OCI-LY1 (cell line): ENCODE data around the gene SLC25A51.

Experiments used
- H2AFZ ChIP-seq: fragments of 200-600 bp; sonication (generic), shearing (Covaris generic); 2 replicates; pipeline ENCODE4 v1.6.0; 2014; ENCODE audit warnings: antibody characterized with exemption, mild to moderate bottlenecking, low read length
- H3F3A ChIP-seq: fragments of 200-600 bp; sonication (generic), shearing (Covaris generic); 2 replicates; pipeline ENCODE4 v1.6.0; 2014; ENCODE audit warnings: mild to moderate bottlenecking, antibody characterized with exemption, low read length, moderate library complexity; ENCODE audit not compliant: insufficient read depth
- H3K27ac ChIP-seq: fragments of 200-600 bp; sonication (generic); 2 replicates; pipeline ENCODE4 v1.5.1; 2014; ENCODE audit warnings: low read length, mixed run types, mild to moderate bottlenecking, low read depth; ENCODE audit not compliant: poor library complexity, severe bottlenecking
- H3K27me3 ChIP-seq: fragments of 200-600 bp; sonication (generic); 2 replicates; pipeline ENCODE4 v1.6.0; 2014; ENCODE audit warnings: antibody characterized with exemption, mild to moderate bottlenecking, low read length, moderate library complexity; ENCODE audit not compliant: insufficient read depth
- H3K36me3 ChIP-seq: fragments of 200-600 bp; sonication (generic); 2 replicates; pipeline ENCODE4 v1.6.1; 2014; ENCODE audit warnings: mild to moderate bottlenecking, antibody characterized with exemption, low read length, moderate library complexity, mixed read lengths; ENCODE audit not compliant: insufficient read depth
- H3K4me1 ChIP-seq: fragments of 200-600 bp; sonication (generic); 2 replicates; pipeline ENCODE4 v1.5.1; 2014; ENCODE audit warnings: mild to moderate bottlenecking, low read length, moderate library complexity; ENCODE audit not compliant: insufficient read depth, severe bottlenecking
- H3K4me2 ChIP-seq: fragments of 200-600 bp; sonication (generic), shearing (Covaris generic); 2 replicates; pipeline ENCODE4 v1.6.1; 2014; ENCODE audit warnings: low read length
- H3K4me3 ChIP-seq: fragments of 200-600 bp; sonication (generic); 2 replicates; pipeline ENCODE4 v1.5.1; 2014; ENCODE audit warnings: low read length, low read depth, mild to moderate bottlenecking, mixed read lengths; ENCODE audit not compliant: poor library complexity, severe bottlenecking
- H3K79me2 ChIP-seq: fragments of 200-600 bp; shearing (Covaris generic); 2 replicates; pipeline ENCODE4 v1.6.1; 2016; ENCODE audit warnings: mixed run types, low read length, mixed read lengths; ENCODE audit not compliant: insufficient read depth
- H3K9ac ChIP-seq: fragments of 200-600 bp; sonication (generic), shearing (Covaris generic); 2 replicates; pipeline ENCODE4 v1.6.1; 2014; ENCODE audit warnings: mild to moderate bottlenecking, low read length, mixed read lengths
- H3K9me2 ChIP-seq: fragments of 200-600 bp; sonication (generic), shearing (Covaris generic); 2 replicates; pipeline ENCODE4 v1.6.1; 2014; ENCODE audit warnings: low read depth, mild to moderate bottlenecking, low read length, mixed read lengths
- H3K9me3 ChIP-seq: fragments of 200-600 bp; shearing (Covaris generic); 2 replicates; pipeline ENCODE4 v1.6.1; 2014; ENCODE audit warnings: low read length, mixed read lengths
- H4K20me1 ChIP-seq: fragments of 200-600 bp; sonication (generic), shearing (Covaris generic); 2 replicates; pipeline ENCODE4 v1.6.0; 2016; ENCODE audit warnings: mild to moderate bottlenecking, low read length; ENCODE audit not compliant: insufficient read depth
- CTCF ChIP-seq: fragments of 200-600 bp; sonication (generic), shearing (Covaris generic); IDR thresholded peaks from 2 replicates; pipeline ENCODE4 v1.5.1; 2017; ENCODE audit warnings: mild to moderate bottlenecking, antibody characterized with exemption, low read length, moderate library complexity, mixed read lengths
- EZH2 ChIP-seq: fragments of 200-600 bp; sonication (generic), shearing (Covaris generic); IDR thresholded peaks from 2 replicates; pipeline ENCODE4 v1.8.0; 2017; ENCODE audit warnings: borderline replicate concordance, mixed run types, mild to moderate bottlenecking, antibody characterized with exemption, low read length, moderate library complexity, mixed read lengths

The SLC25A51 gene

GRCh38 chr9:37926737-37927118 is 22.8 kb upstream of the SLC25A51 start:
- H3K27ac ChIP-seq = no peak overlapping the region
- H3K4me3 ChIP-seq = no peak overlapping the region
- H3K4me1 ChIP-seq = no peaks in the 10 kb centered on the region
- no peak overlapping the region for H3K4me2 ChIP-seq
- H3F3A ChIP-seq = no peaks in the 10 kb centered on the region
- no peaks in the 10 kb centered on the region for H3K36me3 ChIP-seq
- no peak for TF ChIP-seq CTCF
- no peak for TF ChIP-seq EZH2
- H3K9me3 ChIP-seq = no peaks in the 10 kb centered on the region
- H3K9me2 ChIP-seq = no peaks in the 10 kb centered on the region
- H3K9ac ChIP-seq = no peak overlapping the region
- H2AFZ ChIP-seq = no peak overlapping the region
- H3K27me3 ChIP-seq = no peaks in the 10 kb centered on the region
- no peaks in the 10 kb centered on the region for H3K79me2 ChIP-seq
- no peaks in the 10 kb centered on the region for H4K20me1 ChIP-seq

GRCh38 chr9:37925786-37926736 is 22.1 kb upstream of the SLC25A51 start:
- no peak overlapping the region for H3K4me3 ChIP-seq
- H3F3A ChIP-seq = no peaks in the 10 kb centered on the region
- no peaks in the 10 kb centered on the region for H3K9me3 ChIP-seq
- H4K20me1 ChIP-seq = no peaks in the 10 kb centered on the region
- H3K9ac ChIP-seq = no peak overlapping the region
- H2AFZ ChIP-seq = no peak overlapping the region
- TF ChIP-seq EZH2 (no peak), CTCF (no peak)
- no peaks in the 10 kb centered on the region for H3K27me3 ChIP-seq
- no peaks in the 10 kb centered on the region for H3K79me2 ChIP-seq
- no peak overlapping the region for H3K4me2 ChIP-seq
- H3K27ac ChIP-seq = no peak overlapping the region
- no peaks in the 10 kb centered on the region for H3K36me3 ChIP-seq
- no peaks in the 10 kb centered on the region for H3K4me1 ChIP-seq
- no peaks in the 10 kb centered on the region for H3K9me2 ChIP-seq

GRCh38 chr9:37925006-37925405 is 21.1 kb upstream of the SLC25A51 start:
- TF ChIP-seq EZH2 (no peak), CTCF (no peak)
- H3K27ac ChIP-seq = no peak overlapping the region
- no peaks in the 10 kb centered on the region for H3K27me3 ChIP-seq
- no peaks in the 10 kb centered on the region for H3K4me1 ChIP-seq
- no peak overlapping the region for H3K4me3 ChIP-seq
- no peaks in the 10 kb centered on the region for H3K9me3 ChIP-seq
- H3K4me2 ChIP-seq = no peak overlapping the region
- no peaks in the 10 kb centered on the region for H4K20me1 ChIP-seq
- H3K9ac ChIP-seq = no peak overlapping the region
- no peak overlapping the region for H2AFZ ChIP-seq
- H3F3A ChIP-seq = no peaks in the 10 kb centered on the region
- no peaks in the 10 kb centered on the region for H3K9me2 ChIP-seq
- no peaks in the 10 kb centered on the region for H3K79me2 ChIP-seq
- H3K36me3 ChIP-seq = no peaks in the 10 kb centered on the region
